Body of pancreas (tissue), 4 donors: ENCODE data around the gene MCF2L2.

Experiments
- CTCF ChIP-seq, 7 experiments: fragments of 450-650 bp in 4 of 7; fragments of 200-600 bp in 3 of 7; sonication (generic) in 3 of 7; IDR thresholded peaks; one replicate each; pipeline ENCODE4 v1.5.1; 2016 to 2019; ENCODE audit warnings: antibody characterized with exemption in 7 of 7
- POLR2A ChIP-seq, 3 donors: fragments of 450-650 bp; IDR thresholded peaks; one replicate each; pipeline ENCODE4 v1.6.1; 2016; ENCODE audit warnings: antibody characterized with exemption in 3 of 3, mild to moderate bottlenecking in 2 of 3

- TF ChIP-seq CTCF (IDR thresholded peaks at IDR 0.05) (no peak), POLR2A (IDR thresholded peaks at IDR 0.05) (no peak)
Measured at GRCh38 chr3:183262875-183263378, 165.5 kb downstream of the MCF2L2 start.
